AG09319 (cell line): Measurements from ENCODE around the gene SH3GL1.

Experiments used
- DNase-seq: peaks from one replicate; pipeline ENCODE4 v3.0.0-alpha.2; 2010; ENCODE audit warnings: low read depth; ENCODE audit errors: extremely low read depth
- TF ChIP-seq, protein P1 (sequence below): IDR thresholded peaks from 2 replicates; pipeline ENCODE4 v1.5.1; 2011; ENCODE audit warnings: low read depth, mild to moderate bottlenecking, inconsistent platforms, low read length, moderate library complexity

Gene SH3GL1, protein sequence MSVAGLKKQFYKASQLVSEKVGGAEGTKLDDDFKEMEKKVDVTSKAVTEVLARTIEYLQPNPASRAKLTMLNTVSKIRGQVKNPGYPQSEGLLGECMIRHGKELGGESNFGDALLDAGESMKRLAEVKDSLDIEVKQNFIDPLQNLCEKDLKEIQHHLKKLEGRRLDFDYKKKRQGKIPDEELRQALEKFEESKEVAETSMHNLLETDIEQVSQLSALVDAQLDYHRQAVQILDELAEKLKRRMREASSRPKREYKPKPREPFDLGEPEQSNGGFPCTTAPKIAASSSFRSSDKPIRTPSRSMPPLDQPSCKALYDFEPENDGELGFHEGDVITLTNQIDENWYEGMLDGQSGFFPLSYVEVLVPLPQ

DNA sequence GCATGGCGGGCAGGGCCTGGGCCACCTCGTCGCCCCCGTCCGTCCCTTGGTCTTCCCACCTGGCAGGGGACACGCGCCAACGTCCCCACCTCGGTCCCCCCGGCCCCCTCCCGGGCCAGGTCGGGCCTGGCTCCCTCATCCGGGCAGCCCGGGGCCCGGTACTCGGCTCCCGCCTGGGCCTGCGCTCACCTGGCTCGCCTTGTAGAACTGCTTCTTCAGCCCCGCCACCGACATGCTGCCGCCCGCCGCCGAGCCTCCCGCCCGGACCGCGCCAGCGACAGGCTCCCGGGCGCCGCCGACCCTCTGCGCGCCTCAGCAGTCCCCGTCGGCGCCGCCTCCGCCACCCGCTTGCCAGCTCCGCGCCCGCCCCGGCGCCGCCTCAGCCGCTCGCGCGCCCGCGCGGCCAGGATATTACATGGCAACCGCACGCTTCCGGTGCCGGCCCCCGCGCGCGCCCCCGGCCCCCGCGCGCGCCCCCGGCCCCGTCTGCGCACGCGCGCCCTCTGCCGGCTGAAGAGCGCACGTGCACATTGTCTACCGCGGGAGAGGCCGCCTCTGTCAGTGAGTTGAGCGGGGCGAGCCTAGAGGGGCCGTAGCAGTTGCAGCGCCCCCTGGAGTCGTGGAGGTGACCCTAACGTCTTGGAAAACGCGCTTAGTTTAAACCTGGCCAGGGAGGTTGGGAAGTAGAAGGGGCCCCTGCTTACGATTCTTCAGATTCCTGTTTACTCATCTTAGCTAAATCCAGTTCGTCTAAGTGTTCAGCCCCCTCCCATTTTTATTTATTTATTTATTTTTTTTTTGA is at the start of gene SH3GL1:
SH3GL1 (minus strand) TSS at position 413 of the 802 bp plus-strand sequence; CDS start at position 234, 179 bp downstream.
- DNase-seq = peak; percentile 79
- TF ChIP-seq, protein P1, sequence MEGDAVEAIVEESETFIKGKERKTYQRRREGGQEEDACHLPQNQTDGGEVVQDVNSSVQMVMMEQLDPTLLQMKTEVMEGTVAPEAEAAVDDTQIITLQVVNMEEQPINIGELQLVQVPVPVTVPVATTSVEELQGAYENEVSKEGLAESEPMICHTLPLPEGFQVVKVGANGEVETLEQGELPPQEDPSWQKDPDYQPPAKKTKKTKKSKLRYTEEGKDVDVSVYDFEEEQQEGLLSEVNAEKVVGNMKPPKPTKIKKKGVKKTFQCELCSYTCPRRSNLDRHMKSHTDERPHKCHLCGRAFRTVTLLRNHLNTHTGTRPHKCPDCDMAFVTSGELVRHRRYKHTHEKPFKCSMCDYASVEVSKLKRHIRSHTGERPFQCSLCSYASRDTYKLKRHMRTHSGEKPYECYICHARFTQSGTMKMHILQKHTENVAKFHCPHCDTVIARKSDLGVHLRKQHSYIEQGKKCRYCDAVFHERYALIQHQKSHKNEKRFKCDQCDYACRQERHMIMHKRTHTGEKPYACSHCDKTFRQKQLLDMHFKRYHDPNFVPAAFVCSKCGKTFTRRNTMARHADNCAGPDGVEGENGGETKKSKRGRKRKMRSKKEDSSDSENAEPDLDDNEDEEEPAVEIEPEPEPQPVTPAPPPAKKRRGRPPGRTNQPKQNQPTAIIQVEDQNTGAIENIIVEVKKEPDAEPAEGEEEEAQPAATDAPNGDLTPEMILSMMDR = peak; percentile 89

DNA sequence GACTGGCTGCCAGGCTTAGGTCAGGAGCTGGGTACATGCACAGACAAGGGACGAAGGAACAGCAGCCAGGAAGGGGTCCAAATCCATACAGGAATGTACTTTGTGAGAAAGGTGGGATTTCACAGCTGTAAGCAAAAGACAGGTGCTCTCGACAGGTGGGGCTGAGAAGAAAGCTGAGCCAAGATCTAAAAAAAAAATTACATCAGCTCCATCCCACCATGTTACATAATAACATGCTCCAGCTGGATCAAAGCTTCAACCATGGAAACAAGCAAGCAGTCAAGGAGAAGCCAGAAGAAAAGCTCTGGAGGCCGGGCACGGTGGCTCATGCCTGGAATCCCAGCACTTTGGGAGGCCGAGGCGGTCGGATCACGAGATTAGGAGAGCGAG is 49.3 kb upstream of the SH3GL1 start:
- DNase-seq = no peak
- TF ChIP-seq, protein P1 = no peak

DNA sequence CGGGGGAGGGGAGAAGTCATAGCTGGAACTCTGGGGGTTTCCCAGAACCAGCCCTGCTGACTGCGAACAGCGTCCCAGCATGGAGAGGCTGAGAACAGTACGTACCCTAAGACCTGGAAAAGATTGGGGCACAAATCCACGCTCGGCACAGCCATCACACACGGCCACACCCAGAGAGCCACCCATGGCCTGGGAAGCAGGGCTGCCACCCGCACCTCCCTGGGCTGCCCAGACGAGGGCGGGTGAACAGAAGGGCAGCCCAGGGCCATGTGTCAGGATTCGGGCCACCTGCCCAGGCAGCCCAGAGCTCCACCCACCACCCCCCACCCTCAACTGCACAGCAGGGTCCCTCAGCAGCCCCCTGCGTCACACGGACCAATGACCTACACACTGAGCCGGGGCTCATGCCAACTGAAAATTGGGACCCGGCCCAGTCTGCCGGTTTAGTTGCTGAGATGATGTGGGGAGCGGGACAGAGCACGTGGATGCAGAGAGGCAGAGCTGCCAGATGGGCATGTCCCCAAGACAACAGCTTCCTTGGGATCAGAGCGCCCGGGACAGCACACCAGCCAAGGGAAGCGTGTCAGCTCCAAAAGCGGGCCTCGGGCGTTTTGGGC is 48.8 kb upstream of the SH3GL1 start:
- DNase-seq = no peak
- TF ChIP-seq, protein P1 = no peak

DNA sequence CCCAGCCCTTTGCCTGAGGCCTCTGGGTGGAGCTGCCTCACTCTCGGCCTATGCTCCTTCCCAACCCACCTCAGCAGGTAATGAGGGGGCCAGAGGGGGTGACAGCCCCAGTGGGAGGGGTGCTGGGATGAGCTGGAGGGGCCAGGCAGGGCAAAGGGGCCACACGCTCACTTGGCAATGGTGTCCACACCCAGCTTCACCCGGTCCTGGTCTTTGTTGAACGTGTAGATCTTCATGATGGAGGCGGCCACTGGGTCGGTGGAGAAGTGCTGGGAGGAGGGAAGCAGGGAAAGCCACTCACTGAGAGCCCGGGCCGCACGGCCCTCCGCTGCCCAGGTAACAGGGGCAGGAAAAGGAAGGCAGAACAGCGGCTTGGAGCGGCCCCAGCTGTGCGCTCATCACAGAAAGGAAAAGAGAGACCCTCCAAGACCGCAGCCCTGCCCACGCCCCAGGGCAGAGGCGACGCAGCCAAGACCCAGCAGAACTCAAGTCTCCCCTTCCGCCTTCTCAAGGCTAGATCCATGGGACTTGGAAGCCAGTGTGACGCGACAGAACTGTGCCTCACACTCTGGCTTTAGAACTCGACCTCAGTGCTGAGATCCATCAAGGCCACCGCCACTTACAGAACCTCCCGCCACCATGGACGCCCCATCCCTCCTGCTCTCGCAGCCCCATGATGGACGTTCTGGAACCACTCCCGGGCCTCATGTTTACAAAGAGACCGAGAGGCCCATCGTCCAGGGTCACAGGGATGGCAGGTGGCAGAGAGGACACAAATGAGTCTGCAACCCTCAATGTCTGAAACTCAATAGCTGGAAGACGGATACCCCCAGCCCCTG is 48.0 kb upstream of the SH3GL1 start:
- no peak for DNase-seq
- TF ChIP-seq, protein P1 = no peak

DNA sequence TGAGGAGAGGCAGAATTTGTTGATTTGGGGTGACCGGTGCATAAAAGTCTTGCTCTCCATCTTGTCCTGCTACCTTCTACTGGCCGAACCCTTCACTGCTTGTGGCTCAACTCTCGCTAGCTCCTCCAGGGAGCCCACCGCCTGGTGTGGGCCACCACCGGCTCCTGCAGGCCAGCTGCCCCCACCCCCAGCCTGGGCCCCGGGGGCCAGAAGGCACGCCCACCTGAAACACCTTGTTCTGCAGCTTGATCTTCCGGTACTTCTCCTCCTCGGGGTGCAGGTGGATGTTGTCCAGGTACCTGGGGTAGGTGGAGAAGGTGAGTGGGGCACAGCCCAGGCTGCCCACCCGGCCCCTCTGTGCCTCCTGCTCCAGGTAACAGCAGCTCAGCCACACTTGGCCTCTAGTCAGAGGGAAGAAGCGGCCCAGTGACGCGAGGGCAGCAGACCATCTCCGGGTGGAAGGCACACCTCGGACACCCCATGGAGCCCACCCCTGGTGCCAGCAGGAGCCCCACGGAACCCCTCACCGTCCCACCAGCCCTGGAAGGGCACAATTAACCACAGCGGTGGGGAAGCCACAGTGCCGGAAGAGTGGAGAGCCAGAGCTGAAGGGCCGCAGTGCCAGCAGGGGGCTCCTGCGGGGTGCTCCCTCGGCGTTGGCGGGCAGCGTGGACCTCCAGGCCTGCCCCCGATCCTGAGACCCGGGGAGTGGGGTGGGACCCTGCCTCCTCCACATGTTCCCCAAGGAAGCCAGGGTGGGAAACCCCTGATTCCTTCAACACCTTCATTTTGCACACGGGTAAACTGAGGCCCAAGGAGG is 47.2 kb upstream of the SH3GL1 start:
- TF ChIP-seq, protein P1 = no peak
- DNase-seq = no peak

DNA sequence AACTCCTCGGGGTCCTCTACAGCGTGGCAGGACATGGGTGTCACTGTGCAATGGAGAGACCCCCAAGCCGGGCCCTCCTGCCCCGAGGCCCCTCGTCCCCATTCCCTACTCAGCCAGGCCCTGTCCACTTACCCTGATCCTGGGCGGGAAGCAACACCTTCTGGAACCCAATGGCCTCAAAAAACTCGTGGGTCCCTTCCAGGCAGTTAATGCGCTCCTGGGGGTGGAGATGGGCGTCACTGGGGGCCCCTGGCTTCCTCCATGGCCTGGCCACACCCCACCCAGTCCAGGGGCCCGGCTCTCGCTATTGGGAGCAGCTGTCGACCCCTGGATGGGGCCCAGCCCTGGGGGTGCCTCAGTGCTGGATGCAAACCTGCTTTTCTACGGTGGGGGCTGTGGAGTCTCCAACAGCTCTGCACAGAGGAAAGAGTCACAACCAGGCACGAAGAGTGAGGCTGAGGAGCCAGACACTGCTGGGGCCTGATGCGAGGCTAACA is 46.4 kb upstream of the SH3GL1 start:
- no peak for DNase-seq
- TF ChIP-seq, protein P1 = no peak
